Effector CD4-positive, alpha-beta T cell (primary cell): Measurements from ENCODE around the gene FERMT2.
"Not testable (repeated sequence)": the region's sequence is repeated elsewhere in the genome, so short reads cannot be mapped to it uniquely, and the experiment has no call there.

ENCODE experiments used
- DNase-seq: peaks from one replicate; pipeline ENCODE4 v3.0.0-alpha.2; 2020

The FERMT2 gene

DNA sequence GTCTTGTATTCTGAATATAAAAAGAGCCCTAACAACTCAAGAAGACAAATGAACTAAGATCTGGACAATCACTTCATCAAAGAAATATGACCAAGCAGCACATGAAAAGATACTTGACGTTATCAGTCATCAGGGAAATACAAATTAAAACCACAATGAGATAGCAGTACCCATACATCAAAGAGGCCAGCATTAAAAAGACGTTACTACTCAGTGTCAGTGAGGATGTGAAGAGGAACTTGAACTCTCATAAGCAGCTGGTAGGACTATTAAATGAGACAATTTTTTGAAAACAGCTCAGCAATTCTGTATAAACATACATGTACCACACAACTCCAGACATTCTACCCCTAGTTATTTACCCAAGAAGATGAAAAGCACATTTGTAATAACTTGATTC, 55.9 kb downstream of the FERMT2 start:
- DNase-seq = no peak

DNA sequence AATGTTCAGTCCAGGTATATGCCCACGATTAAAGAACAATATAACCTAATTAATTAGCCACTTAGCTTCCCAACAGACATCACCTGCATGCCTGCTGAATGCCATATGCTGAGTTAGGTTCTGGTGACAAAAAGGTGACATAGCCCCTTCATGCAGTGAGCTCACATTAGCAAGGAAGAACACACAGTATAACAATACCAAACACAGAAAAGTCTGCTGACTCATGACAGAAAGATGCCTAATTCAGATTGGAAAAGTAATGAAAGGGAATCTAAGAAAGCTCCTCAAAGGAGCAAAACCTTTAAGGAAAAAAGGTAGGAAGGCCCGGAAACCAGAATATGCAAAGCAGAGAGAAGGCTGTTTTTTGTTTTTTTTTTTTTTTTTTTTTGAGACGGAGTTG, 59.0 kb downstream of the FERMT2 start:
- DNase-seq = no peak

DNA sequence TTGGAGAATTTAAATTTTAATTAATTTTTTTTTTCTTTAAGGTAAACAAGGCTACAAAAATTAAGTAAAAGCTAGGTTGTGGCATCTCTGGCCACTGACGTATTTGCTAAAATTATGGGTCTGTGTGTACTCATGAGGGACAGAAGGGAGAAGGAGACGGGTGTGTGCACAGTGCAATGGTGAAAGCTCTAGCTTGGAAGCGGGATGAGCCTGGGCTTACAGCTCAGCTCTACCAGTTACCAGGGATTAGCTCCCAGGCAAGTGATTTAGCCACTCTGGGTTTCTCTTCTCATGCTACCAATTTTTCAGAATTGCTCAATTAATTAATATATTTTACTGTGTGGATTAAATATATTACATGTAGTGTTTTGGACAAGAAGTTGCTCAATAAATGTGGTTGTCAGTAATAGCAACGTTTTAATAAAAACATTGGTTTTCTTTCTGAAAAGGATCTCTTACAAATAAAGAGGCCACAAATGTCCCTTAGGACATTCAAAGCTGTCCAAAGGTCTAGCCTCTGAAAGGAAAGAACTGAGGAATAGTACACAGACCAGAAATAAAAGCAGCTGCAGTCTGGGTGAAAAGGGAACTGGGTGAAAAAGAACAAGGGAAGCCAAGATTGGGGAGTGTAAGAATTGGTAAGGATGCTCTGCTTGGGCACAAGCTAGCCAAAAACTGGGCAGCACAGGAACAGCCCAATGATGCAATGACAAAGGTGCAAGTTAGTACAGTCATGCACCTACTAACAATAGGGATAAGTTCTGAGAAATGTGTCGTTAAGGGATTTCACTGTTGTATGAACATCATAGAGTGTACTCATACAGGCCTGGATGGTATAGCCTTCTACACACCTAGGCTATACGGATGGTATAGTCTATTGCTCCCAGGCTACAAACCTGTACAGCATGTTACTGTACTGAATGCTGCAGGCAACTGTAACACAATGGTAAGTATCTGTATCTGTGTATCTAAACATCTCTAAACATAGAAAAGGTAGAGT, 61.7 kb downstream of the FERMT2 start:
- DNase-seq = no peak

DNA sequence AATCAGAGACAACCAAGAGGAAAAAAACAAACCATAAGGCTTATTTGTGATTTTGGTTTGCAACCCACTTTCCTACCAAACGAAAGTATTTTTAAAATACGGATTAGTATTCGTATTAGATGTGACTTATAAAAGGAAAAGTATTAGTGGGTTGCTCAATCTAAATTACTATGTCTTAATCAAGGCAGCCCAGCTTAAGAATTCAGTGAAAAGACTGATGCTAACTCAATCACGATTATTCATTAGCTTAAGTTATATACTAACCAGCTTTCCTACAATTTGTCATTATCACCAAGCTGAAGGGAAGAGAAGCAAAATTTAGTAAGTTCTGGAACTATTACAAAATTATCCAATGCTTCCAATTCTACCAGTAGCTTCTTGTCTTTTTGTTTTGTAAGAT, 62.7 kb downstream of the FERMT2 start:
- no peak for DNase-seq

DNA sequence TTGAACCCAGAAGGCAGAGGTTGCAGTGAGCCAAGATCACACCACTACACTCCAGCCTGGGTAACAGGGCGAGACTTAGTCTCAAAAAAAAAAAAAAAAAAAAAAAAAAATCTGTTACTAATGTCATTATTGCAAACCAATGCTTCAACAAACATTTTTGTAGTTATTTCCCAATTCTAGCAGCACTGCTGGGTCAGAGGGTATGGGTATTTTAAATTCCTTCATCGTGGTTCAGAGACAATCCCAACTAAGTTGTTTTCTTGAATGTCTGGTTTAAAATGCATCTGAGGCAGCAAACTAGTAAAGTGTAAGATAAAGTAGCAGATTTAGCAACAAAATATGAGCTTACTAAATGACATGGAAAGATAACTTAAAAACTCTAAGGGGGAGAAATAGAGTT, 65.6 kb downstream of the FERMT2 start:
- no peak for DNase-seq

DNA sequence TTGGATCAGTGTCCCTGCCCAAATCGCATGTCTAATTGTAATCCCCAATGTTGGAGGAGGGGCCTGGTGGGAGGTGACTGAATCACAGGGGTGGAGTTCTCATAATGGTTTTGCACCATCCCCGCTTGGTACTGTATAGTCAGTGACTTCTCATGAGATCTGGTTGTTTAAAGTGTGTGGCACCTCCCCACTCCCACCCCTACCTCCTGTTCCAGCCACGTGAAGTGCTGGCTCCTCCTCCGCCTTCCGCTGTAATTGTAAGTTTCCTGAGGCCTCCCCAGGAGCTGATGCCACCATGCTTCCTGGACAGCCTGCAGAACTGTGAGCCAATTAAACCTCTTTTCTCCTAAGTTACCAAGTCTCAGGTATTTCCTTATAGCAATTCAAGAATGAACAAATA, 67.2 kb downstream of the FERMT2 start:
- no peak for DNase-seq

DNA sequence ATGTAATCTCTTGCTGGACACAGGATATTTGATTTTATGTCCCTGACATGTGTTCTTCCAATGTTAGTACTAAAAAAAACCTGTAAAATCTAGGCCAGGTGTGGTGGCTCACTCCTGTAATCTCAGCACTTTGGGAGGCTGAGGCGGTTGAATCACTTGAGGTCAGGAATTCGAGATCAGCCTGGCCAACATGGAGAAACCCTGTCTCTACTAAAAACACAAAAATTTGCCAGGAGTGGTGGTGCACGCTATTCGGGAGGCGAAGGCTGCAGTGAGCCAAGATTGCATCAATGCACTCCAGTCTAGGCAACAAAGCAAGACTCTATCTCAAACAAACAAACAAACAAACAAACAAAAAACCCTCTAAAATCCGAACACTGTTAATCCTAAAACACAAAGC, 68.0 kb downstream of the FERMT2 start:
- DNase-seq = no peak

DNA sequence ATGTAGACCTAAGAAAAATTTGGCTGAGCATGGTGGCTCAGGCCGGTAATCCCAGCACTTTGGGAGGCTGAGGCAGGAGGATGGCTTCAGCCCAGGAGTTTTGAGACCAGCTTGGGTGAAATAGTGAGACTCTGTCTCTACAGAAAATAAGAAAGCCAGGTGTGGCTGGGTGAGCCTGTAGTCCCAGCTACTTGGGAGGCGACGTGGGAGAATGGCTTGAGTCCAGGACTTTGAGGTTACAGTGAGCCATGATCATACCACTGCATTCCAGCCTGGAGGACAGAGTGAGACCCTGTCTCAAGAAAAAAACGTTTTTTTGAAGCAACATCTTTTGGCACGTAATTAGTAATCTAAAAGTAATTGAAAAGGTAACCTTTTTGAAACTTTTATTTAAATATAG, 70.9 kb downstream of the FERMT2 start:
- no peak for DNase-seq

DNA sequence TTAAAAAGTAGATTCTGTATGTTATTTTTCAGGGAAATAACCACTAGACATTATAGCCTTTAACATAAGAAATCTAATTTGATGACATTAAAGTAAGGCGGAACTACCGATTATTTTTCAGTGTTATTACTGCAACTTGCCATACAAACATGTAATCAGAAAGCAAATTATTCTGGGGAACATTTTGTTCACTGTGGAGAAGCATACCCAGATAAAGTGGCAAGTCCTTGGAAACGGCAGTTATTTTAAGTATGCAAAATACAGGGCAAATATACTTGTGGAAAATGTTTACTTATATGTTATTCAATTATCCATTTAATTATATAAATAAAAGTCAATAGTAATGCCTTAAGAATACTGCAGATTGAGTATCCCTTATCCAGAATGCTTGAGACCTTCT, 71.9 kb downstream of the FERMT2 start:
- DNase-seq = no peak

DNA sequence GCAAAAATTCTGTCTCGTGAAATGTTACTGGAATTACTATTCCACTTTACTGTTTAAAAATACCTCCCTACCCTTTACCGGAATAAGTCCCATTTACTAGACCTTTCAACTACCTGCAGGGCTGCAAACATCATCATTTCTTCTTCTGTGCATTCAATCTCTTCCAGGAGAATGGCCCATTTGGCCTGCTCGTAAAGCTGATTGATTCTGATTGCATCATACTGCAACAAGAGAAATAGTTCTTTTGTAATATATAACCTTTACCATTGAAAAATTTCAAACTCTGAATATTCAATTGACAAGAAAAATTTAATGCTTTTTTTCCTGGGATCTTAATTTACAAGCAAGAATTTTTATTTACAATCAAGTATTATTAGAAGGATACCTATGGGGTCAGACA, 72.4 kb downstream of the FERMT2 start:
- no peak for DNase-seq

DNA sequence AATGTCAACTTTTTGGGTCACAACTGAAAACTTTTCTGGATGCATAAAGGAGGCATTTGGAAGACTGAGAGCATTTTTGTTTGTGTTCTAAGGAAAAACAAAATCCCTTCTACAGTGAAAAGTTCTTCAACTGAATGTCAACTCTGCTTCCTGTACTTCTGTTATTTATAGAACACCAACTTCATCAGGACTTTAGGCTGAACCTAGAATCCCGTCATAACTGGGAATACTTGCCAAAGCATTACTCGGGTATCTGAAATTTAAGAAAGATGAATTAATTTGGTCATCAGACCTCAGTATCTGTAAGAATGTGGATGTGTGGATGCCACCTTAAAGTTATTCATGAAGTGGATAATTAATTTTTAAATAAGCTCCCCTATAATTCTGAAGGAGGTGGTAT, 73.2 kb downstream of the FERMT2 start:
- no peak for DNase-seq

DNA sequence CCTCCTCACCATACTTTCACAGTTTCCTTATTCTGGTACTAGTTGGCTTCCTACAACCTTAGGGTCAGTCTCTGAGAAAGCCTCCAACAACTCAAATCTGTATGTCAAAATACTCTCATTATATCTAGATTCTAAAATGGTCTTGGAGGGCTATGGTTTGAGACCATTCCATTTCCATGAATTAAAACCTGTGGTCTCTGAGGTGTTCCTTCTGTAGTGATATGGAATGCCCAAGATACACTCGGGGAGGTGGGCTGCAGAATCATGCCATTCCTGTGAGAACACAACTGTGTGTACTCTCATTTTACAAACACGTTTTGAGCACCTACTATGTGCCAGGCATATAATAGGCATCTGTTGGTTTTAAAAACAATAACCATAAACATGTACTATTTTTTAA, 74.0 kb downstream of the FERMT2 start:
- no peak for DNase-seq

DNA sequence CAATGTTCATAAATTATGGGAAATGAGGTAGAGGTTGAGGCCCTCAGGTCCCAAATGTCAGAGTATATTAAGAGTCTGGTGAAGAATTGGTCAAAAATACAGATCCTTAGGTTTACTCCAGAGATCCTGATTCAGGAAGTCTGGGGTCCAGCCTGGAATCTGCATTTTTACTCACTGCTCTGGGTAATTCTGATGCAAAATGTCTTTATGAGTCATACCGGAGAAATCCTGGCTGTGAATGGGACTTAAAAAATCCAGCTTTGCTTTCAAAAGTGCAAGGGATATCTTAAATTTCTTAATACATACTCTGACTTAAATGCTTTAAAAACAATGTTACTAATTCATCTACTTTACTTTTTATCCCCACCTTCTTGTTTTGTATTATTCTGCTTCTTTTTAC, 74.5 kb downstream of the FERMT2 start:
- DNase-seq = no peak

DNA sequence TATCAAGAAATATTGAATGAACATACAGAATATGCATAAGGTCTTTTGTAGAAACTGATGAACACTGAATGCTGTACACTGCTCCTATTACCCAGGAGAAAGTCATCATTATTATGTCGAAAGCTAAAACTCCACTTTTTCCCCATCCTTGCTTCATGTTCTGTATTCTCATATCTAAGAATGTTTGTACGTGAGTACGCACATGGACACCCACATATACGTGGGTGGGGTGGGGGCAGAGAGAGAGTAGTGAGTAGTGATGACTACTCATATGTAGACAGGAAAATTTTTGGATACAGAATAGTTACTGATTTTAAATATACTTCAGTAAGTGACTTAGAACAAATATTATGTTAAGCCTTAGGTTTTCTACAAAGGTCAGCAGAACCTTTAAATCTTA, 75.1 kb downstream of the FERMT2 start:
- no peak for DNase-seq

DNA sequence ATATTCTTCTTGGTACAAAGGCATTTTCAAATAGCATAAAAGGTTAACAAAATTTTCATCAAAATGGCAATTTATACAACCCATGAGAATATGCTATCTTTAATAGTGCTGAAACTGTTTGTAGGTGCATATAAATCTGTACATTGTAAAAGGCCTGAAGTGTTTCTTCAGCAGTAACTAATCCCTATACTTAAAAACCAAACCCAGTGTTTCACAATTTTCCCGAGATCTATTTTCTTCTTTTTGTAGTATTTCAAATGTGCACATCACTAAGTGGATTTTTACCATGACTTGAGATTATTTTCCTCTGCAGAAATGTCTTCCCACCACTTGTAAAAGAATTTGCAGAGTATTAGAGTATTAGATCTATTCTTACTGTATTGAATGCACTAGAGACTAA, 76.5 kb downstream of the FERMT2 start:
- no peak for DNase-seq

DNA sequence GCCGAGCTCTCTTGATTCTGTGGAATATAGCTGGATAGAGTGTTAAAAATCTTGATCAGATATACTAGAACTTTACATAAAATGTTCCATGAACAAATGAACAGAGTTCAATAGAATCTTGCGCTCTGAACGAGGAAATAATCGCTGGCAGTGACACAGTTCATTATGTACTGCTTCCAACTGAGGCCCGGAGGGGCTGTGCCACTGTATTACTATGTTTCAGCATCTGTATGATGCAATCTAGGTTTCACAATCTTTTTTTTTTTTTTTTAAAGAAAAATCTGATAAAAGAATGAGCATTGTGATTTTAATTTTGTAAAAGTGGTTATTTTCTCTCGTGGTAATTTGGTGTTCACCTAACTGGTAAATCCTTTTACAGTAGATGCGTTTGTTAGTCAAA, 77.2 kb downstream of the FERMT2 start:
- DNase-seq = no peak

DNA sequence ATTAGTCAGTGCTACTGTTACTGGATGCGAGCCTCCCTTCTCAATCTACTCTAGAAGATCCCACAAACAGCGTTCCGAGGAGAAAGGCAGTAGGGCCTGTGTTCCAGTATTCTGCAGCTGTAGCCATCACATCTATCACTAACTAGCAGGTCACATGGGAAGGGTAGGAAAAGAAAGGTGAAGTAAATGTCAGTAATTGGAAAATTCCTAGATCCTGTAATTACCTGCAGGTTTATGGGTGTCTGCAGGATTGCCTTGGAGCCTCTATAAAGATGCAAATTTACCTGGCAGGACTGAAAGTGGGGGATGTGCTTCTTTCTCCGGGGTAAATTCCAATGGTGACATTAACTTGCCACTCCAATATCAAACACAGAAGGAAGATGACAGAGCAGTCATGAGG, 77.8 kb downstream of the FERMT2 start:
- DNase-seq = no peak

DNA sequence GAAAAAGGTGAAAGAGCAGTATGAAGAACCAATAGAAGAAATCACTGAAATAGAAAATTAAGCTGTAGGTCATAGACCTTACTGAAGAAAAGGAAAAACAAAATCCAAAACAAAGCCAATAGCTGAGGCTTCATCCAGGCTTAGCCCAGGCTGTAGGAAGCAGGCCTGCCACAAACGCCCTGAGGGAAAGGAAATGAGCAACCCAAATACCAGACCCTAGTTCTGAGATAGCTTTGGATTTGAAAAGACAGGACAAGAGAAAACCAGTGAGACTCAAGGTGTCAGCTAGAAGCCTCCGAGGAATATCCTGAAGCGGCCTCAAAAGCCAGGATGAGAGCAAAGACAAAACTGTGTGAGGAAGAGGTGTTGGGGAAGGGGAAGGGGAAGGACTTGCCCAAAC, 79.2 kb downstream of the FERMT2 start:
- DNase-seq = no peak

DNA sequence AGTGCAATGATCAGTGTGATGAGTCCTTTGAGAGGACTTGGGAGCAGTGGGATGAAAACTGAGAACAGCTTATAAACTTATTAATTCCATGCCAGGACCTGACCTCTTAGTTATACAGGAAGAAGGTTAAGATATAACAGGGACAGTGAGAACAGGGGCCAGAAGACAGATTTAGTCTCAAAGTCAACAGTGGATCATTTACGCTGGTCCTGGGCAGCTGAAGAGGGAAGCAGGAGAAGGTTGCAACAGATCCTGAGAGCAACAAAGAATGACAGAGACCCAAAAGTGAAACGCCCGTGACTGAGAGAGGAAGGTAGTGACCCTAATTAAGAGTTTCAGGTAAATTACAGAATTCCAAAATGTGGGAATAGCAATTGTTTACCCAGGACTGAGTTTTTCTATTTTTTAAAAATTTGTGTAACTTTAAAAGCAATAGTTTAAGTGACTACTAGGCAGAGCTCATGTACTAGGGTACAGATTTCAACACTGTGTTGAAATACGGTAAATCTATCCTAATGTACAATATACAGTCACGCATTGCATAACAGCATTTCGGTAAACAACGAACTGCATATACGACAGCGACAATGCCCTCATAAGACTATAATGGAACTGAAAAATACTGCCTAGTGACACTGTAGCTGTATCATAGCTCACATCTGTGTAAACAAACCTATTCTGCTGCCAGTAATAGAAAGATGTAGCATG, 81.8 kb downstream of the FERMT2 start:
- DNase-seq = no peak

DNA sequence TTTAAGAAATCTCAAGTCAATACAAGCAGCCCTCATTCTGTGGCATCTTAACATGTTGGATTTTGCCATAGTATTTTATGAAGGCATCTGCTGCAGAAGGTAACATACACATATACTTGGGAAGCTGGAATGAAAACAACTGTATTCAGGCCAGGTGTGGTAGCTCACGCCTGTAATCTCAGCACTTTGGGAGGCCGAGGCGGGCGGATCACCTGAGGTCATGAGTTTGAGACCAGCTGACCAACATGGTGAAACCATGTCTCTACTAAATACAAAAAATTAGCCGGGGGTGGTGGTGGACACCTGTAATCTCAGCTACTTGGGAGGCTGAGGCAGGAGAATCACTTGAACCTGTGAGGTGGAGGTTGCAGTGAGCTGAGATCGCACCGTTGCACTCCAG, 86.0 kb downstream of the FERMT2 start:
- not testable (repeated sequence) for DNase-seq

DNA sequence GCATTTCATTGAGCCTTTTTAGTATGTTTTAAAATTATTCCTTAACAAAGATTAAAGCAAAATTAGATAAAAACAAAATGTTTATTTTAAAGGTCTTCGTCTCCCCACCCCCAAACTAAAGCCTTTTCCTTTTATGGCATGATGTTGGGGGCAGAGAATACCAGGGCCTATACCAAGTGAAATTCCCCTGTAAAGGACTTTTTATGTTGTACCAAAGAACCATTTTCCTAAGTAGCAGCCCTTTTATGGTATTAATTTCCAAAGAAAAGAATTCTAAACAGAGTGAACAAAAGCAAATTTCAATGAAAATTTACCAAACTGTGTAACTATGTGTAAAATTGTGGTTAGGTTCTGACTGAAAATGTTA, 87.5 kb downstream of the FERMT2 start:
- DNase-seq = no peak

DNA sequence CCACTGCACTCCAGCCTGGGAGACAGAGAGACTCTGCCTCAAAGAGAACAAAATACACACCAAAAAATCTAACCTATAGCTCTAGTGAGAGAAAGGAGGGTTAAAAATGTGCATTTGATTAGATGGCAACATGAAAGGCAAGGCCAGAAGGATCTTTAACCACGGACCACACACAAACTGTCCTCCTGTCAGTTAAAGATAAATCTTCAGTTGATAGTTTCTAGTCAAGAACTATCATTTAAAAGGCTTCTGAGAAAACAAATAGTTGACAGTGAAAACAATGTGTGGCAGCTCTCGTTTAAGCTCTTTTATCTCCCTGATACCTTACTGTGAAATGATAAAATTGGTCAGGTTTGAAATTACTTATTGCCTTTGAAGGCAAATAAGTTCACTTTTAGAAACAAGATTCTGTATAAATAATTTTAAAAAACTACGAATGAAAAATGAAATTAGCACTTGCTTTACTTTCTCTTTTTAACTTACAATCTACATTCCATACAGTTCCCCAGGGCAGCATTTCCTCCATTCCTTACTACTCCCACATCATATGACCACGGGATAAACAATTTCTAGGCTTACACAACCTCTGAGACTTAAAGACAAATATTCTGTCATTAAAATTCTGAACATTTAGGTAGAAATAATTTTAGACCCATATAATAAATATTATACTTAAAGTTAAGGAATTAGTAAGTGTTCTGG, 88.1 kb downstream of the FERMT2 start:
- no peak for DNase-seq

DNA sequence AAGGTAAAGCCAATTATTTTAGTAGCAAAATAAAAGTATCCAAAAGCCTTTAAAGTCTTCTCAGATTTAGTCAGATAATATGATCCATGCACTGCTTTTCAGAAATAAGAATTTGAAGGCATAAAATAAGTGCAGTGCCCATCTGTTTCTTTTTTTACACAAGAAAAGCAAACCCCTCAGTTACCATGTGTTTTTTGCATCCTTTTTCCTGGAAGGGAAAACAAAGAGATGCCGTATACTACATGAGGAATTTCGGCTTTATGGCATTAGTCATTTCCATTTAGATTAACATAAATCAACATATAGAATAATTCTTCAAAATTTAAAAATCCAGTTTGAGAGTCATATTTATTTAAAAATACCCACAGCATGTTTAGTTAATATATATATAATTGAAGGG, 89.4 kb downstream of the FERMT2 start:
- no peak for DNase-seq

DNA sequence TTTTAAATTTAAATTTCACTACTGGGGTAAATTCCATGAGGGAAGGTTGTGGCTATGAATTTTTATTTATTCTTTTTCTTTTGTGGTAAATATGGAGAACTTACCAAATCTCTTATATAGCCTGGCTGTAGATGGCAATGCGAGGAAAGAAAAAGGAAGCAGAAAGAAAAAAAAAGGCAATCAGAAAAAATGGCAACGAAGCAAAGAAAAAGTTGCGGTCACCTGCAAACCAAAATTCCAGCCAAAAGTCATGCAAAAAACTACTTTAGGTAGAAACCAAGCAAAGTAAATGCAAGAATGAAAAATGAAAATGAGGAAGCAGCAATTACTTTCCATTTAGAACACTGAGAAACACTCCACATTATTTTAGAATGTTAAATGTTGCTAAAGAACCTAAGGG, 89.9 kb downstream of the FERMT2 start:
- DNase-seq = no peak
